ENCODE measurements around the gene MARS1. TPM values are rescaled to one million over a fixed set of nuclear protein-coding genes. Genes with fewer than 3 reads are reported as not detected.
A peak's percentile ranks its signal among the peaks of the same experiment; 100 is the strongest.

Gene MARS1
- total RNA-seq, 2 donors from 2014 or later: 254 to 263 TPM

DNA sequence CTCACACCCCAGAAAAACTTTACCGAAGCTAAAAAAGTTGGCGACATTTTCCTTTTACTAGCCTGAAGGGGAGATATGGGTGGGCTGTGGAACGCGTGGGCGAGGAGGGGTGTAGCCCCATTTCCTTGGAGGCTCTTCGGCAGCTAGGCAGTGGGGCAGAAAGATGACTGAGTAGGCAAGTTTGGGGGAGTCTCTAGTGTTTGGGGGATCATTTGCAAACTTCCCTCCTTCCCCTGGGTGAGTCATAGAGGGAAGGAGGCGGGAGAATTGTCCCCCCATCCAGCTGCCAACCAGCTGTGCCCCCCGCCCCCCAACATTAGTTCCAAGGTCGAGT, 26.0 kb upstream of the MARS1 start:
- peaks cover 35% of the 10 kb centered on the region for H3K27me3 ChIP-seq (ENCODE audit: control insufficient read depth, insufficient read depth, low read length, poor library complexity, severe bottlenecking)

DNA sequence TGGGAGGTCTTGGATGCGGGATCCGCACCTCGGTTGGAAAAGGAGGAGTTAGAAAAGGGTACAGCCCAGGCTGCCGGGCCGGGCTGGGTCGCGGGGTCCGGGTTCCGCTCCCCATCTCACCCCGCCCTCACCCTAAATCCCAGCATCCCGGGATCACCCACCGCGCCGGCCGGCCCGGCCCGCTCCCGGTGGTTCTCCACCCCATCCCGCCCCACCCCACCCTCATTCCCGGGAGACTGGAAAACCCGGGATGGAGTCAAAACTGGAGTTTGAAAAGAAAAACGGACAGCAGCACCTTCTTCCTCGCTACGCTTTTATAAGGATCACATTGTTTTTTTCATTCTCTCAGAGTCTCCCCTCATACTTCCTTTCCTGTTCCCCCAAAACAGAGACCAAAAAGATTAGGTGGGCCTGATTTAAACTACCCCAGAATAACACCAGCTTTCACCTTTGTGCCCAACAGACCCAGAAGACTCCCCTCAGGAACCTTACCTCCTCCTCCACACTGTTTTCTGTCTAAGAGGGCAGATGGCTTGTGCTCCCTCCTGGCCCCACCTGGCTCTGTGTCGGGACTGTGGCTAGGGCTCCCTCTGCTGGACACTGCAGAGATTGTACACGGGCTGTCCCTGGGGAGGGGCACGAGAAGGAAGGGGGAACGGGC, 25.5 kb upstream of the MARS1 start:
- peaks cover 16% of the 10 kb centered on the region for H3K4me1 Mint-ChIP-seq
- Histone ChIP-seq H3K36me3 (ENCODE audit: control insufficient read depth, insufficient read depth, low read length) (no peaks in the 10 kb centered on the region), H3K4me1 (ENCODE audit: control insufficient read depth, insufficient read depth, low read length) (no peaks in the 10 kb centered on the region), H3K27me3 (ENCODE audit: control insufficient read depth, insufficient read depth, low read length, poor library complexity, severe bottlenecking) (peaks cover 35% of the 10 kb centered on the region), H3K4me3 (ENCODE audit: low read length) (peak overlapping the region; percentile 87), H3K27ac (ENCODE audit: low read depth, low read length) (peak overlapping the region; percentile 55), H3K9ac (ENCODE audit: extremely low read depth, low read length, poor library complexity, severe bottlenecking) (no peak overlapping the region), H3K9me3 (ENCODE audit: control insufficient read depth, low read length) (no peaks in the 10 kb centered on the region)
- peak overlapping the region; percentile 83 for H3K4me3 Mint-ChIP-seq
- H3K27ac Mint-ChIP-seq: peak overlapping the region; percentile 81
- TF ChIP-seq, protein P1, sequence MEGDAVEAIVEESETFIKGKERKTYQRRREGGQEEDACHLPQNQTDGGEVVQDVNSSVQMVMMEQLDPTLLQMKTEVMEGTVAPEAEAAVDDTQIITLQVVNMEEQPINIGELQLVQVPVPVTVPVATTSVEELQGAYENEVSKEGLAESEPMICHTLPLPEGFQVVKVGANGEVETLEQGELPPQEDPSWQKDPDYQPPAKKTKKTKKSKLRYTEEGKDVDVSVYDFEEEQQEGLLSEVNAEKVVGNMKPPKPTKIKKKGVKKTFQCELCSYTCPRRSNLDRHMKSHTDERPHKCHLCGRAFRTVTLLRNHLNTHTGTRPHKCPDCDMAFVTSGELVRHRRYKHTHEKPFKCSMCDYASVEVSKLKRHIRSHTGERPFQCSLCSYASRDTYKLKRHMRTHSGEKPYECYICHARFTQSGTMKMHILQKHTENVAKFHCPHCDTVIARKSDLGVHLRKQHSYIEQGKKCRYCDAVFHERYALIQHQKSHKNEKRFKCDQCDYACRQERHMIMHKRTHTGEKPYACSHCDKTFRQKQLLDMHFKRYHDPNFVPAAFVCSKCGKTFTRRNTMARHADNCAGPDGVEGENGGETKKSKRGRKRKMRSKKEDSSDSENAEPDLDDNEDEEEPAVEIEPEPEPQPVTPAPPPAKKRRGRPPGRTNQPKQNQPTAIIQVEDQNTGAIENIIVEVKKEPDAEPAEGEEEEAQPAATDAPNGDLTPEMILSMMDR (conservative IDR thresholded peaks at IDR 0.05): peak; percentile 94
- peaks cover 42% of the 10 kb centered on the region for H3K27me3 Mint-ChIP-seq (ENCODE audit: insufficient read depth)
- H3K36me3 Mint-ChIP-seq (ENCODE audit: low read depth): no peaks in the 10 kb centered on the region
- 1 to 4% methylated on average over 7 to 28 of the region's 28 CpGs for WGBS, 2 experiments (ENCODE audit: insufficient coverage in 1 of 2, insufficient read length in 1 of 2)
- no peaks in the 10 kb centered on the region for H3K9me3 Mint-ChIP-seq
- DNase-seq: peak; percentile 100

More for the DNA sequence above, 26.0 kb upstream of the MARS1 start:
- TF ChIP-seq, protein P1 (conservative IDR thresholded peaks at IDR 0.05): no peak
- Histone ChIP-seq H3K4me3 (ENCODE audit: low read length) (peak overlapping the region; percentile 87), H3K36me3 (ENCODE audit: control insufficient read depth, insufficient read depth, low read length) (no peaks in the 10 kb centered on the region), H3K9me3 (ENCODE audit: control insufficient read depth, low read length) (no peaks in the 10 kb centered on the region), H3K9ac (ENCODE audit: extremely low read depth, low read length, poor library complexity, severe bottlenecking) (no peak overlapping the region), H3K4me1 (ENCODE audit: control insufficient read depth, insufficient read depth, low read length) (no peaks in the 10 kb centered on the region), H3K27ac (ENCODE audit: low read depth, low read length) (no peak overlapping the region)
- peak overlapping the region; percentile 90 for H3K27ac Mint-ChIP-seq
- H3K27me3 Mint-ChIP-seq (ENCODE audit: insufficient read depth): peaks cover 38% of the 10 kb centered on the region
- no peaks in the 10 kb centered on the region for H3K36me3 Mint-ChIP-seq (ENCODE audit: low read depth)
- peaks cover 16% of the 10 kb centered on the region for H3K4me1 Mint-ChIP-seq
- peak overlapping the region; percentile 83 for H3K4me3 Mint-ChIP-seq
- H3K9me3 Mint-ChIP-seq: no peaks in the 10 kb centered on the region
- no peak for DNase-seq
- 0% methylated on average over 9 of the region's 9 CpGs; no CpG with 5 or more reads in 1 of the 2 experiments for WGBS, 2 experiments (ENCODE audit: insufficient coverage in 1 of 2, insufficient read length in 1 of 2)

DNA sequence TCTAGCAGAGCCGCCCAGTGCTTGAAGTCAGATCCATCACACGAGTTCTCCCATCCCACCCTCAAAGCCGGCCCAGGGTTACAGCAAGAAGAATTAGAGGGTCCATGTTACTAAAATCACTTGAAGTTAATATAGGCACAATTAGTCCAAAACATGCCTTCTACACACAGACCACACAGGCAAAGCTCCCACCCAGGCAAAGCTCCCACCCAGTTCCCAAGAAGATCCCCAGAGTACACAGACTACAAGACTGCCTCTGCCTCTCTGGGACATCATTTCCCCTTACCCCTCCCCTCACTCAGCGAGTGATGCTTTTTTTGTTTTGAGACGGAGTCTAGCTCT, 25.0 kb upstream of the MARS1 start:
- Histone ChIP-seq H3K27ac (ENCODE audit: low read depth, low read length) (no peak overlapping the region), H3K9ac (ENCODE audit: extremely low read depth, low read length, poor library complexity, severe bottlenecking) (no peak overlapping the region), H3K36me3 (ENCODE audit: control insufficient read depth, insufficient read depth, low read length) (no peaks in the 10 kb centered on the region), H3K4me3 (ENCODE audit: low read length) (no peak overlapping the region), H3K9me3 (ENCODE audit: control insufficient read depth, low read length) (no peaks in the 10 kb centered on the region), H3K4me1 (ENCODE audit: control insufficient read depth, insufficient read depth, low read length) (no peaks in the 10 kb centered on the region), H3K27me3 (ENCODE audit: control insufficient read depth, insufficient read depth, low read length, poor library complexity, severe bottlenecking) (peaks cover 35% of the 10 kb centered on the region)
- no peak for DNase-seq
- H3K36me3 Mint-ChIP-seq (ENCODE audit: low read depth): no peaks in the 10 kb centered on the region
- H3K27me3 Mint-ChIP-seq (ENCODE audit: insufficient read depth): peaks cover 47% of the 10 kb centered on the region
- peaks cover 16% of the 10 kb centered on the region for H3K4me1 Mint-ChIP-seq
- TF ChIP-seq, protein P1 (conservative IDR thresholded peaks at IDR 0.05): no peak
- H3K27ac Mint-ChIP-seq: no peak overlapping the region
- peak overlapping the region; percentile 83 for H3K4me3 Mint-ChIP-seq
- H3K9me3 Mint-ChIP-seq: no peaks in the 10 kb centered on the region
- WGBS, 2 experiments (ENCODE audit: insufficient coverage in 1 of 2, insufficient read length in 1 of 2): 30 to 57% methylated on average over 4 to 5 of the region's 5 CpGs

Measured in endodermal cell (in vitro differentiated cells).